HepG2 (cell line): ENCODE results near the gene SEMA4B. TPM values are rescaled to one million over a fixed set of nuclear protein-coding genes. Genes with fewer than 3 reads are reported as not detected.

Experiments
- ATAC-seq: fragments of 200-7000 bp; cut with Tn5 transposase; 3 replicates; pipeline ENCODE4 v1.9.1; 2020; ENCODE audit warnings: mild to moderate bottlenecking, moderate library complexity
- BruUV-seq: library from RNA; stranded (reverse); fragments of 400-500 nt; replicated peaks from 2 replicates; lab custom pipeline; 2021; lab: Mats Ljungman, UMichigan
- CTCF ChIA-PET: fragments of 300-600 bp; formaldehyde crosslinking; extraction: SDS; loops from one replicate; lab custom pipeline; 2021; ENCODE audit warnings: low total read pairs, inconsistent platforms, low intra/inter-chr PET ratio; lab: Yijun Ruan, JAX
- POLR2A ChIA-PET: fragments of 350-600 bp; sonication (Branson Sonifier 250); formaldehyde crosslinking; loops from one replicate; lab custom pipeline; 2020; ENCODE audit warnings: antibody characterized with exemption, inconsistent platforms; lab: Yijun Ruan, JAX
- DNase-seq: peaks from one replicate; pipeline ENCODE4 v3.0.0-alpha.2; 2015; ENCODE audit warnings: low spot score
- FAIRE-seq: peaks from 3 replicates; lab custom pipeline; 2011; peaks lifted over from hg19 to GRCh38; lab: Jason Lieb, UNC
- H2AFZ ChIP-seq: one replicate; pipeline ENCODE4 v1.6.1; 2011; ENCODE audit warnings: low read length, inconsistent platforms
- H3K27ac ChIP-seq: fragments of 300-600 bp; 3 replicates; pipeline ENCODE4 v1.8.0; 2011; ENCODE audit warnings: mixed run types, mild to moderate bottlenecking, mixed read lengths, low read length, inconsistent platforms; ENCODE audit not compliant: insufficient read depth; ENCODE audit errors: extremely low read length
- H3K27me3 ChIP-seq, 2 experiments: fragments of 200-600 bp in 1 of 2; 2 replicates in 1 of 2; 3 replicates in 1 of 2; pipeline versions ENCODE4 v1.6.0 to v1.8.0; 2011; ENCODE audit warnings: low read length in 2 of 2, mild to moderate bottlenecking in 2 of 2, moderate library complexity in 2 of 2, inconsistent platforms in 1 of 2; ENCODE audit not compliant: insufficient read depth in 2 of 2, control insufficient read depth in 1 of 2
- H3K36me3 ChIP-seq, 2 experiments: fragments of 200-600 bp in 1 of 2; replicated peaks in 1 of 2; 2 replicates in 1 of 2; 3 replicates in 1 of 2; pipeline versions ENCODE4 v1.5.1 to v1.8.0; 2011; ENCODE audit warnings: low read length in 2 of 2, inconsistent platforms in 1 of 2; ENCODE audit not compliant: insufficient read depth in 2 of 2, control insufficient read depth in 1 of 2
- H3K4me1 ChIP-seq: 2 replicates; pipeline ENCODE4 v1.5.1; 2012; ENCODE audit warnings: low read length, inconsistent platforms; ENCODE audit not compliant: insufficient read depth
- H3K4me2 ChIP-seq: 2 replicates; pipeline ENCODE4 v1.6.0; 2011; ENCODE audit warnings: low read depth, low read length, inconsistent platforms
- H3K4me3 ChIP-seq, 3 experiments: fragments of 200-600 bp in 1 of 3; sonication (generic), shearing (Covaris generic) in 1 of 3; replicated peaks in 1 of 3; 2 replicates each; pipeline ENCODE4 v1.5.1; 2011 to 2016; ENCODE audit warnings: low read length in 3 of 3, inconsistent platforms in 2 of 3, low read depth in 2 of 3, mild to moderate bottlenecking in 2 of 3, control low read depth in 1 of 3, mixed read lengths in 1 of 3; ENCODE audit not compliant: insufficient read depth in 1 of 3
- H3K79me2 ChIP-seq: one replicate; pipeline ENCODE4 v1.6.1; 2011; ENCODE audit warnings: low read length, inconsistent platforms; ENCODE audit not compliant: insufficient read depth
- H3K9ac ChIP-seq: 2 replicates; pipeline ENCODE4 v1.6.0; 2011; ENCODE audit warnings: mild to moderate bottlenecking, low read depth, low read length, inconsistent platforms; ENCODE audit not compliant: insufficient read depth
- H3K9me3 ChIP-seq: 2 replicates; pipeline ENCODE4 v1.5.1; 2012; ENCODE audit warnings: mild to moderate bottlenecking, low read length
- H4K20me1 ChIP-seq: 2 replicates; pipeline ENCODE4 v1.6.0; 2011; ENCODE audit warnings: inconsistent platforms, mild to moderate bottlenecking, low read length, moderate library complexity; ENCODE audit not compliant: insufficient read depth
- MZF1 ChIP-seq: sonication (generic); formaldehyde crosslinking; IDR thresholded peaks from 2 replicates; pipeline ENCODE4 v1.8.1; 2023; ENCODE audit warnings: mild to moderate bottlenecking, missing genetic modification reagents, borderline replicate concordance
- PLSCR1 ChIP-seq: sonication (generic); formaldehyde crosslinking; IDR thresholded peaks from 2 replicates; pipeline ENCODE4 v1.5.0; 2020; ENCODE audit warnings: missing genetic modification reagents, mild to moderate bottlenecking, borderline replicate concordance
- RELA ChIP-seq: sonication (generic); formaldehyde crosslinking; IDR thresholded peaks from 2 replicates; pipeline ENCODE4 v1.4.0; 2020; ENCODE audit warnings: missing genetic modification reagents
- SIN3B ChIP-seq: fragments of 150-350 bp; IDR thresholded peaks from 2 replicates; pipeline ENCODE4 v1.6.1; 2014; ENCODE audit warnings: low read length
- SMARCE1 ChIP-seq: fragments of 450-650 bp; IDR thresholded peaks from 2 replicates; pipeline ENCODE4 v1.6.1; 2017; ENCODE audit warnings: borderline replicate concordance
- TOPORS ChIP-seq: sonication (generic); formaldehyde crosslinking; IDR thresholded peaks from 2 replicates; pipeline ENCODE4 v1.8.0; 2023; ENCODE audit warnings: mild to moderate bottlenecking, missing genetic modification reagents
- U2AF2 ChIP-seq: fragments of 200-400 bp; formaldehyde crosslinking; IDR thresholded peaks from 2 replicates; pipeline ENCODE4 v1.6.1; 2017; ENCODE audit warnings: low read depth, mild to moderate bottlenecking, low read length
- XBP1 ChIP-seq: sonication (generic); formaldehyde crosslinking; IDR thresholded peaks from 2 replicates; pipeline ENCODE4 v1.5.0; 2020; ENCODE audit warnings: missing genetic modification reagents
- ZFP36L1 ChIP-seq: sonication (generic); formaldehyde crosslinking; IDR thresholded peaks from 2 replicates; pipeline ENCODE4 v1.8.0; 2022; ENCODE audit warnings: mild to moderate bottlenecking, missing genetic modification reagents, moderate library complexity
- ZKSCAN8 ChIP-seq: IDR thresholded peaks from 2 replicates; pipeline ENCODE4 v1.6.1; 2016; ENCODE audit warnings: borderline replicate concordance, missing genetic modification reagents, missing compliant biosample characterization
- ZNF205 ChIP-seq: IDR thresholded peaks from 2 replicates; pipeline ENCODE4 v1.6.1; 2018; ENCODE audit warnings: missing biosample characterization, missing genetic modification reagents
- ZNF703 ChIP-seq: sonication (generic); formaldehyde crosslinking; IDR thresholded peaks from 2 replicates; pipeline ENCODE4 v1.5.1; 2020; ENCODE audit warnings: missing genetic modification reagents, mild to moderate bottlenecking, moderate library complexity, borderline replicate concordance
- WGBS: methylation state at CpG from one replicate; pipeline ENCODE4 v1.1.6; 2017; ENCODE audit warnings: low lambda C conversion rate; 5-methylcytosine and 5-hydroxymethylcytosine counted together
- in situ Hi-C: cut with HindIII; loops from 2 replicates; pipeline ENCODE4 v1.10.0; 2017; ENCODE audit warnings: low pct_unique_long_range_greater_than_20kb; ENCODE audit not compliant: extremely low pct_ligation_motif_present
- intact Hi-C: fragments of 100-400 bp; cut with micrococcal nuclease; formaldehyde crosslinking; loops from one replicate; pipeline ENCODE4 v1.10.0; 2022; ENCODE audit not compliant: unreplicated experiment
- polyA plus RNA-seq, 8 experiments: library from polyadenylated mRNA; depleted of rRNA in 3 of 8; stranded (reverse) in 7 of 8; unstranded in 1 of 8; fragments of >200 nt; fragmentation: Illumina TruSeq in 4 of 8; extraction: Trizol in 4 of 8; gene quantifications; 2 replicates each; pipeline versions ENCODE4 v1.2.1 to v1.2.3, GENCODE V29; 2011 to 2016; ENCODE audit warnings: low read depth in 4 of 8, missing spikeins in 1 of 8, mixed read lengths in 1 of 8; ENCODE audit not compliant: insufficient read depth in 1 of 8
- total RNA-seq, 5 experiments: library from RNA; depleted of rRNA; stranded (reverse); fragments of >200 nt; fragmentation: Illumina TruSeq; extraction: Trizol; gene quantifications; 2 replicates each; pipeline ENCODE4 v1.2.3, GENCODE V29; 2016; ENCODE audit warnings: low read depth in 1 of 5
- TF ChIP-seq, protein P1 (sequence below): sonication (generic); formaldehyde crosslinking; IDR thresholded peaks from 2 replicates; pipeline ENCODE4 v1.4.0; 2020; ENCODE audit warnings: missing genetic modification reagents

Gene SEMA4B
- total and polyA plus RNA-seq, 2 of the 13 experiments (the other 11 are each of a cell fraction or from before 2014, with no cell fraction given) = 2.1 to 17.0 TPM

- TF ChIP-seq ZFP36L1 (CRISPR knock-in tag) (0 out of 2 replicates have a peak, but pooled peaks have one; percentile 59), U2AF2 (no peak), SIN3B (no peak), XBP1 (no peak), RELA (CRISPR knock-in tag) (no peak), MZF1 (CRISPR knock-in tag) (no peak), SMARCE1 (no peak)
Observed at GRCh38 chr15:90201944-90202375, 830 bp downstream of the SEMA4B start (continued).

DNA sequence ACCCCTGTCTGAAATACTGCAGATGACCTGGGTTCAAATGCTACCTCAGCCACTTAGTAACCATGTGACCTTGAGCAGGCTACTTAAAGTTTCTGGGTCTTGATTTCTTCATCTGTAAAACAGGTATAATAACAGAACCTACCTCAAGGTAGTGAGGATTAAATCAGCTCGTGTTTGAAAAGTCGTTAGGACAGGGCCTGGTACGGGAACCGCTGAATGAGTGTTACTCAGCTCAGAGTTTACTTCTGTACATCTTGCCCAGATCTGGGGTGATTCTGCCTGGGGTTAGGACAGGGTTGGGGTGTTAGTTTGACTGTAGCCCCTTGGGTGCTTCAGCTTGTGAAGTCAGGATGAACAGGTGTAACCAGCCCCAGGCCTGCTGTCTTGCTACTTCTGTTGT is 1.8 kb downstream of the SEMA4B start:
- in situ Hi-C loops = no loop called here
- TF ChIP-seq PLSCR1 (CRISPR knock-in tag) = no peak
- no peak for TF ChIP-seq ZKSCAN8
- TF ChIP-seq, protein P1, sequence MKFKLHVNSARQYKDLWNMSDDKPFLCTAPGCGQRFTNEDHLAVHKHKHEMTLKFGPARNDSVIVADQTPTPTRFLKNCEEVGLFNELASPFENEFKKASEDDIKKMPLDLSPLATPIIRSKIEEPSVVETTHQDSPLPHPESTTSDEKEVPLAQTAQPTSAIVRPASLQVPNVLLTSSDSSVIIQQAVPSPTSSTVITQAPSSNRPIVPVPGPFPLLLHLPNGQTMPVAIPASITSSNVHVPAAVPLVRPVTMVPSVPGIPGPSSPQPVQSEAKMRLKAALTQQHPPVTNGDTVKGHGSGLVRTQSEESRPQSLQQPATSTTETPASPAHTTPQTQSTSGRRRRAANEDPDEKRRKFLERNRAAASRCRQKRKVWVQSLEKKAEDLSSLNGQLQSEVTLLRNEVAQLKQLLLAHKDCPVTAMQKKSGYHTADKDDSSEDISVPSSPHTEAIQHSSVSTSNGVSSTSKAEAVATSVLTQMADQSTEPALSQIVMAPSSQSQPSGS (CRISPR knock-in tag) = no peak
- TF ChIP-seq ZNF703 (CRISPR knock-in tag) = no peak
- no peak for TF ChIP-seq ZNF205 (CRISPR knock-in tag)
- 0 out of 2 replicates have a peak, but pooled peaks have one; percentile 16 for TF ChIP-seq TOPORS
- peaks cover 31% of the 10 kb centered on the region for H3K4me1 ChIP-seq

More for the DNA sequence above, 1.8 kb downstream of the SEMA4B start:
- peaks cover 6% of the 10 kb centered on the region; the same call in 1 of the 2 replicates for H4K20me1 ChIP-seq
- H3K4me3 ChIP-seq = peak overlapping the region in 2 of 3 experiments; percentile 85 to 95; a peak in 2 of 6 replicates
- H3K27ac ChIP-seq = no peak overlapping the region
- H3K4me2 ChIP-seq = peak overlapping the region; percentile 87
- BruUV-seq = no TSS peak
- 98% methylated on average over 4 of the region's 4 CpGs for WGBS
- H2AFZ ChIP-seq = no peak overlapping the region
- no peak for DNase-seq
- CTCF ChIA-PET = no interaction called here
- intact Hi-C loops = no loop called here
- peaks cover 6% of the 10 kb centered on the region for H3K79me2 ChIP-seq
- H3K9me3 ChIP-seq = no peaks in the 10 kb centered on the region
- no peak for FAIRE-seq
- ATAC-seq = no peak
- POLR2A ChIA-PET = interaction anchor here (2.4 to 4.0 kb wide), 2 partner anchors 11 to 46 kb away, joined by 8 to 55 read pairs; partner anchors contain the start of gene TTLL13
- 0 out of 2 replicates have a peak overlapping the region, but pooled peaks have one; percentile 72 for H3K9ac ChIP-seq
- H3K27me3 ChIP-seq = no peaks in the 10 kb centered on the region
- H3K36me3 ChIP-seq = peaks cover 2% of the 10 kb centered on the region in 2 experiments; a peak in 2 of 5 replicates
